Measurements from ENCODE around the gene GNA12. TPM values are rescaled to one million over a fixed set of nuclear protein-coding genes. Genes with fewer than 3 reads are reported as not detected.

Gene GNA12
- total RNA-seq, 4 donors from 2014 or later, result 22.5 to 63.2 (median 35.1) TPM

DNA sequence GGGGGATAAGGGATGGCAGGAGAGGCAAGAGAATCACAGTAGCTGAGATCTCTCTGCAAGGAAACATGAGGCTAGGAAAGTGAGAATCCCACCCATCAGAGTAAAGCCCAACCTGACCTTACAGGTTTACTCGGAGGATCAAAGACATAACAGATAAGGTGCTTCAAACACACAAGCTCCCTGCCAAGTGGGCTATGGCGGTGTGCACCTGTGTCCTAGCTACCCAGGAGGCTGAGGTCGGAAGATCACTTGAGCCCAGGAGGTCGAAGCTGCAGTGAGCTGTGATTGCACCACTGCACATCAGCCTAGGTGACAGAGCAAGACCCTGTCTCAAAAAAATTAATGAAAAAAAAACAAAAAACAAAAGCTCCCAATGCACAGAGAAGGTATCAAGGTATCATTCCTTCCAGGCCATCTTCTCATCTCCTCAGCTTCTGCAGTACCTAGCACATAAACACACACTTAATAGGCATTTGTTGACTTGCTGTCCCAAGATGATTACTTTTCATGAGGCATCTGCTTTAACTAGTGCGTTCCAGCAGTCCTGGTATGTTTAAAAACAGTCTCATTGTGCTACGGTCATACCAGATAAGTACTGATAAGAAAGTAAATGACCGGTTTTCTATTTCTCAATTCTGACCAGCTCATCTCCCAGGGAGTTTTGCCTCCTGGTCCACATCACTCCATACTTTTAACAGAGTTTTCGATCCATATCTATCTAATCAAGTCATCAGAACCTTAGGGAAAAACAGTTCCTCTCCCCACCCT, 13.3 kb downstream of the GNA12 start:
- H3K27me3 ChIP-seq, result no peaks in the 10 kb centered on the region
- TF ChIP-seq POLR2AphosphoS5 (IDR thresholded peaks at IDR 0.05) (no peak), EP300 (IDR thresholded peaks at IDR 0.05) (no peak), POLR2A (IDR thresholded peaks at IDR 0.05) (no peak)
- TF ChIP-seq, protein P1, sequence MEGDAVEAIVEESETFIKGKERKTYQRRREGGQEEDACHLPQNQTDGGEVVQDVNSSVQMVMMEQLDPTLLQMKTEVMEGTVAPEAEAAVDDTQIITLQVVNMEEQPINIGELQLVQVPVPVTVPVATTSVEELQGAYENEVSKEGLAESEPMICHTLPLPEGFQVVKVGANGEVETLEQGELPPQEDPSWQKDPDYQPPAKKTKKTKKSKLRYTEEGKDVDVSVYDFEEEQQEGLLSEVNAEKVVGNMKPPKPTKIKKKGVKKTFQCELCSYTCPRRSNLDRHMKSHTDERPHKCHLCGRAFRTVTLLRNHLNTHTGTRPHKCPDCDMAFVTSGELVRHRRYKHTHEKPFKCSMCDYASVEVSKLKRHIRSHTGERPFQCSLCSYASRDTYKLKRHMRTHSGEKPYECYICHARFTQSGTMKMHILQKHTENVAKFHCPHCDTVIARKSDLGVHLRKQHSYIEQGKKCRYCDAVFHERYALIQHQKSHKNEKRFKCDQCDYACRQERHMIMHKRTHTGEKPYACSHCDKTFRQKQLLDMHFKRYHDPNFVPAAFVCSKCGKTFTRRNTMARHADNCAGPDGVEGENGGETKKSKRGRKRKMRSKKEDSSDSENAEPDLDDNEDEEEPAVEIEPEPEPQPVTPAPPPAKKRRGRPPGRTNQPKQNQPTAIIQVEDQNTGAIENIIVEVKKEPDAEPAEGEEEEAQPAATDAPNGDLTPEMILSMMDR (IDR thresholded peaks at IDR 0.05), result no peak
- 66 to 85% methylated on average over 6 to 7 of the region's 8 CpGs for WGBS, 2 donors (ENCODE audit: low coverage in 1 of 2)
- ATAC-seq, result no peak
- no peak overlapping the region for H3K4me3 ChIP-seq
- H3K9me3 ChIP-seq, result no peaks in the 10 kb centered on the region
- H3K36me3 ChIP-seq, result peaks cover 0 to 22% of the 10 kb centered on the region in 2 donors
- H3K4me1 ChIP-seq, result peaks cover 0 to 2% (median 0%) of the 10 kb centered on the region in 3 donors
- H3K27ac ChIP-seq, result no peak overlapping the region

DNA sequence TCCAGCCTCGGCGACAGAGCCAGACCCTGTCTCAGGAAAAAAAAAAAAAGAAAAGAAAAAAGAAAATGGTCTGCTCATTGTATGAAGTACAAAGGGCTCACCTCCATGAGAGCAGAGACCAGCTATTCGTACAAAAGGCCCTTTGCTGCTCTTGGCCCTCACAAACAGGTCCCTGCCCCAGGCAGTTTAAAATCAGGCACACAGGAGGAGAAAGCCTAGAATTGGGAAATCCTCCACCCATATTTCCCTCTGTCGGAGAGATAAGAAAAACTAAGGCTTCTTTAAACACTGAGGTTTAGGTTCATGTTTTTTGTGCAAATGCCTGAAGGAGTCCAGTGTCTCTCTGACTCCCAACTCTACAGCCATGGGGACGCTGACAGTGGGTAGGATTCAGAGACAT, 15.1 kb downstream of the GNA12 start:
- no peak for ATAC-seq

DNA sequence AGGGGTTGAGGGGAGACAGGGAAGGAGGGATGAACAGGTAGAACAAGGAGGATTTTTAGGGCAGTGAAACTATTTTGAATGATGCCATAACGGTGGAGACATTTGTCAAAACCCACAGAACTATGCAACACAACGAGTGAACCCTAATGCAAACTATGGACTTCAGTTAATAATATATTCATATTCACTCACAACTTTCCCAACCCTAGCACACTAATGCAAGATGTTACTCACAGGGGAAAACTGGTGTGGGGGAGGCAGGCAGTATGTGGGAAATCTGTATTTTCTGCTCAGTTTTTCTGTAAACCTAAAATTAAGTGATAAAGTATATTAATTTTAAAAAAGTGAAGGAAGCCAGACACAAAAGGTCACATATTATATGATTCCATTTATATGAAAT, 17.3 kb downstream of the GNA12 start:
- WGBS, 2 donors (ENCODE audit: low coverage in 1 of 2), result 90 to 100% methylated on average over 2 of the region's 2 CpGs
- Histone ChIP-seq H3K27me3 (no peaks in the 10 kb centered on the region), H3K36me3 (peaks cover 0 to 8% of the 10 kb centered on the region in 2 donors), H3K9me3 (no peaks in the 10 kb centered on the region), H3K4me1 (peaks cover 0 to 41% (median 7%) of the 10 kb centered on the region in 3 donors), H3K27ac (no peak overlapping the region), H3K4me3 (no peak overlapping the region)
- TF ChIP-seq POLR2AphosphoS5 (IDR thresholded peaks at IDR 0.05) (no peak), POLR2A (IDR thresholded peaks at IDR 0.05) (no peak), EP300 (IDR thresholded peaks at IDR 0.05) (no peak)
- TF ChIP-seq, protein P1 (IDR thresholded peaks at IDR 0.05), result no peak
- ATAC-seq, result no peak

More for the DNA sequence above, 15.1 kb downstream of the GNA12 start:
- Histone ChIP-seq H3K27me3 (no peaks in the 10 kb centered on the region), H3K36me3 (peaks cover 0 to 8% of the 10 kb centered on the region in 2 donors), H3K4me1 (peaks cover 0 to 19% (median 4%) of the 10 kb centered on the region in 3 donors), H3K4me3 (no peak overlapping the region), H3K27ac (no peak overlapping the region), H3K9me3 (no peaks in the 10 kb centered on the region)
- 72 to 100% methylated on average over 3 to 4 of the region's 5 CpGs for WGBS, 2 donors (ENCODE audit: low coverage in 1 of 2)
- no peak for TF ChIP-seq POLR2A (IDR thresholded peaks at IDR 0.05)
- TF ChIP-seq POLR2AphosphoS5 (IDR thresholded peaks at IDR 0.05), result no peak

DNA sequence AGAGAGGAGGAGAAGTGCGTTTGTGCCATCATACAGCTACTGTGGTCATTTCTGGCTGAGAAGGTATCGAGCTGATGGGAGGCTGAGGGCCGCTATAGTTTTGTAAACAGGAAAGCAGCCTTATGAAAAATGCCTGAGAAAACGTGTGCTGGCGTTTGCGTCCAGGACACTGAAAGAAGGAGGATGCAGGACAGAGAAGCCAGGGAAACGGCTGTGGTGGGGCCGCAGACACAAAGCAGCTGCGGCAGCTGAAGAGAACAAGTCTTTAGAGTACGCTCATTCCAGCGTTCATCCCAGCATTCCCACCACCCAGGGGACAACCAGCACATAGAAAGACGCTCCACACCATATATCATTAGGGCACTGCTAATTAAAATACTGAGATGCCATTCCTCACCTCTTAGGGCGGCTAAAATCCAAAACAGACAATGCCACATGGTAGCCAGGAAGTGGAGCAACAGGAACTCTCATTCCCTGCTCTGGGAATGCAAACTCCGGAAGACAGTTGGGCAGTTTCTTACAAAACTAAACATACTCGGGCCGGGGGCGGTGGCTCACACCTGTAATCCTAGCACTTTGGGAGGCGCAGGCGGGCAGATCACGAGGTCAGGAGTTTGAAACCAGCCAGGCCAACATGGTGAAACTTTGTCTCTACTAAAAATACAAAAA, 18.4 kb downstream of the GNA12 start:
- H3K27ac ChIP-seq, result peak overlapping the region in 3 of 4 donors; percentile 21 to 68 (median 23)
- TF ChIP-seq POLR2A (IDR thresholded peaks at IDR 0.05) (no peak), EP300 (IDR thresholded peaks at IDR 0.05) (no peak), POLR2AphosphoS5 (IDR thresholded peaks at IDR 0.05) (no peak)
- TF ChIP-seq, protein P1 (IDR thresholded peaks at IDR 0.05), result no peak
- no peaks in the 10 kb centered on the region for H3K9me3 ChIP-seq
- H3K4me3 ChIP-seq, result no peak overlapping the region
- peaks cover 0 to 4% of the 10 kb centered on the region in 2 donors for H3K36me3 ChIP-seq
- 60 to 88% methylated on average over 7 to 17 of the region's 20 CpGs for WGBS, 2 donors (ENCODE audit: low coverage in 1 of 2)
- no peak for ATAC-seq
- no peaks in the 10 kb centered on the region for H3K27me3 ChIP-seq
- peaks cover 0 to 52% (median 11%) of the 10 kb centered on the region in 3 donors for H3K4me1 ChIP-seq

DNA sequence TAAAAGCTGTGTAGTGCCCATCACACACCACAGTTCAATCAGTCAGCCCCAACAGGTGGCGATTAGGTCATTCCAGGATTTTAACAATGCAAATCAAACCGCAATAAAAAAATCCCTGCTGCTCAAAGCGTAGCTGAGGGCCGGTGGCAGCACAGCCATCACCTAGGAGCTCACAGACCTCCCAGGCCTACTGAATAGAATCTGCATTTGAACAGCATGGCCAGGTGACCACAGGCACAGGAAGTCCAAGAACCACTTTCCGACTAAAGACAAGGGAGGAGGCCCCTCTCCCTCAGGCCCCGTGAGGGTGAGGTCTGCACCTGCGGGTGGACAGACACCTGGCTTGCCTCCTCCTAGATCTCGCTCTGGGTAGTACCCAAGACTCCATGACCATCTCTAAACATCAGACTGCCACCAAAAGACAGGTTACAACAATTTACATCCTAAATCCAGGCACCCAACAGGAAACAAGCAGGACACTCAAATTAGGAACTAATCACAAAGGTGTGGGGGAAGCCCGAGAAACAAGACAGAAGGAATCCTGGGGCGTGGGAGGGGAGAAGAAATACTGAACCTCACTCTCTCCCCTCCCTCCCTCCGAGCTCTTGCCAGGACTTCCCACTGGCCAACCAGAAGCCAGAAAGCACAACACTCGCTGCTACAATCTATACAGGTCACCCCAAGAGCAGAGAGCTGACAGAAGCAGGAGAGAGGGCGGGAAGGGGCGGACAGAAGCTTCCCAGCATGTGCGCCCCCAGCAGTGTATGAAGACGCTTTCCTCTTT, 19.2 kb downstream of the GNA12 start:
- TF ChIP-seq POLR2AphosphoS5 (IDR thresholded peaks at IDR 0.05) (no peak), POLR2A (IDR thresholded peaks at IDR 0.05) (no peak), EP300 (IDR thresholded peaks at IDR 0.05) (no peak)
- TF ChIP-seq, protein P1 (IDR thresholded peaks at IDR 0.05), result no peak
- no peaks in the 10 kb centered on the region for H3K36me3 ChIP-seq
- no peaks in the 10 kb centered on the region for H3K27me3 ChIP-seq
- 65 to 90% methylated on average over 8 to 9 of the region's 16 CpGs for WGBS, 2 donors (ENCODE audit: low coverage in 1 of 2)
- H3K27ac ChIP-seq, result peak overlapping the region in 3 of 4 donors; percentile 1 to 68 (median 21)
- H3K4me3 ChIP-seq, result no peak overlapping the region
- no peaks in the 10 kb centered on the region for H3K9me3 ChIP-seq
- no peak for ATAC-seq
- H3K4me1 ChIP-seq, result peaks cover 0 to 60% (median 15%) of the 10 kb centered on the region in 3 donors

All from gastroesophageal sphincter (tissue), 4 donors.